Measurements from ENCODE around the gene ASXL1. TPM values are rescaled to one million over a fixed set of nuclear protein-coding genes. Genes with fewer than 3 reads are reported as not detected.

Gene ASXL1
- total RNA-seq, 1 donor from 2014 or later, result 79.1 TPM

GRCh38 chr20:32474009-32474716 is 116.0 kb downstream of the ASXL1 start:
- H3K27ac ChIP-seq, result peak overlapping the region; percentile 78

GRCh38 chr20:32474717-32474966 is 116.5 kb downstream of the ASXL1 start:
- DNase-seq (no peak), ATAC-seq (no peak)
- Histone ChIP-seq H3K27ac (peak overlapping the region; percentile 78), H3K9me3 (no peaks in the 10 kb centered on the region), H3K27me3 (no peaks in the 10 kb centered on the region), H3K4me1 (peaks cover 59% of the 10 kb centered on the region), H3K36me3 (no peaks in the 10 kb centered on the region), H3K4me3 (peak overlapping the region; percentile 47)
- intact Hi-C loops (cut with DNase I), result no loop called here
- TF ChIP-seq CTCF (IDR thresholded peaks at IDR 0.05), result no peak

More at GRCh38 chr20:32474009-32474716, 116.0 kb downstream of the ASXL1 start:
- peak; percentile 74 for DNase-seq
- Histone ChIP-seq H3K4me3 (peak overlapping the region; percentile 47), H3K9me3 (no peaks in the 10 kb centered on the region), H3K36me3 (no peaks in the 10 kb centered on the region), H3K27me3 (no peaks in the 10 kb centered on the region), H3K4me1 (peaks cover 64% of the 10 kb centered on the region)
- intact Hi-C loops (cut with DNase I), result no loop called here
- TF ChIP-seq CTCF (IDR thresholded peaks at IDR 0.05), result no peak
- ATAC-seq, result peak; percentile 1

GRCh38 chr20:32474967-32475811 is 117.1 kb downstream of the ASXL1 start:
- no peaks in the 10 kb centered on the region for H3K27me3 ChIP-seq
- H3K4me3 ChIP-seq, result peak overlapping the region; percentile 47
- no peak for TF ChIP-seq CTCF (IDR thresholded peaks at IDR 0.05)
- H3K9me3 ChIP-seq, result no peaks in the 10 kb centered on the region
- intact Hi-C loops (cut with DNase I), result no loop called here
- no peaks in the 10 kb centered on the region for H3K36me3 ChIP-seq
- peak overlapping the region; percentile 78 for H3K27ac ChIP-seq
- DNase-seq, result peak; percentile 95
- H3K4me1 ChIP-seq, result peaks cover 54% of the 10 kb centered on the region
- ATAC-seq, result peak; percentile 90

GRCh38 chr20:32476684-32477593 is 118.8 kb downstream of the ASXL1 start:
- DNase-seq, result peak; percentile 69
- intact Hi-C loops (cut with DNase I), result no loop called here
- peak; percentile 19 for ATAC-seq
- Histone ChIP-seq H3K36me3 (no peaks in the 10 kb centered on the region), H3K4me1 (peaks cover 63% of the 10 kb centered on the region), H3K27me3 (no peaks in the 10 kb centered on the region), H3K9me3 (no peaks in the 10 kb centered on the region), H3K27ac (peak overlapping the region; percentile 42), H3K4me3 (no peak overlapping the region)
- TF ChIP-seq CTCF (IDR thresholded peaks at IDR 0.05), result no peak

GRCh38 chr20:32477594-32478512 is 119.7 kb downstream of the ASXL1 start:
- DNase-seq, result no peak

More at GRCh38 chr20:32477594-32478512, 119.7 kb downstream of the ASXL1 start:
- H3K36me3 ChIP-seq, result no peaks in the 10 kb centered on the region
- H3K4me1 ChIP-seq, result peaks cover 64% of the 10 kb centered on the region
- intact Hi-C loops (cut with DNase I), result no loop called here
- H3K27ac ChIP-seq, result peak overlapping the region; percentile 42
- H3K9me3 ChIP-seq, result no peaks in the 10 kb centered on the region
- no peaks in the 10 kb centered on the region for H3K27me3 ChIP-seq
- ATAC-seq, result no peak
- H3K4me3 ChIP-seq, result no peak overlapping the region
- TF ChIP-seq CTCF (IDR thresholded peaks at IDR 0.05), result no peak

Data from upper lobe of right lung (tissue), 1 donor.